ENCODE results near the gene TDG.
"Not testable (repeated sequence)": the region's sequence is repeated elsewhere in the genome, so short reads cannot be mapped to it uniquely, and the experiment has no call there.

DNA sequence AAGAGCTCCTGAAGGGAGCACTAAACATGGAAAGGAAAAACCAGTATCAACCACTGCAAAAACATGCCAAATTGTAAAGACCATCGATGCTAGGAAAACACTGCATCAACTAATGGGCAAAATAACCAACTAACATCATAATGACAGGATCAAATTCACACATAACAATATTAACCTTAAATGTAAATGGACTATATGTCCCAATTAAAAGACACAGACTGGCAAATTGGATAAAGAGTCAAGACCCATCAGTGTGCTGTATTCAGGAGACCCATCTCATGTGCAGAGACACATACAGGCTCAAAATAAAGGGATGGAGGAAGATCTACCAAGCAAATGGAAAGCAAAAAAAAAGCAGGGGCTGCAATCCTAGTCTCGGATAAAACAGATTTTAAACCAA is 70.5 kb downstream of the TDG start:
- not testable (repeated sequence) for TF ChIP-seq POLR2AphosphoS5, CTCF, POLR2A (IDR thresholded peaks at IDR 0.05)

All from prostate gland (tissue), 2 donors.